Activated T-helper 9 cell treated with anti-CD3 and anti-CD28 coated beads, Interleukin-2, amount 50 U/mL, for 16 hours (primary cell): ENCODE data around the gene TRERF1.

Experiments used
- DNase-seq: peaks from one replicate; pipeline ENCODE4 v3.0.0-alpha.2; 2020; ENCODE audit warnings: low read depth

Gene TRERF1

DNA sequence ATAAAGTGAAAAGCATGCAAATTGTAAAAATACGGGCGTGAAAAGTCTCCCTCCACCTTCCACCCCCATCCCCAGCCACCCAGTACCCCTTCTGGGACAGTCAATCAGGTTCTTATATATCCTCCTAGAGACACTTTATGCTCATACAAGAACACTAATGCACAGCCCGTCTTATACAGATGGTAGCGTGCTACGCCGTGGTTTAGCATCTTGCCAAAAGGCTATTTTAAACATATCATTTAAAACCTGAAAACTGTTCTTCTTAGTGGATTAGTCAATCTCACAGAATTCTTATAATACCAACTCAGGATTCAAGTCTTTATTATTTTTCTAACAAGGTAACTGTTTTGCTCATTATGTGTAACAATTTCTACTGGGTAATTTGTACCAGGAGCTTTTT lies 176.8 kb downstream of the TRERF1 start:
- no peak for DNase-seq

- no peak for DNase-seq
Observed at GRCh38 chr6:42271834-42272805, 179.6 kb downstream of the TRERF1 start.

DNA sequence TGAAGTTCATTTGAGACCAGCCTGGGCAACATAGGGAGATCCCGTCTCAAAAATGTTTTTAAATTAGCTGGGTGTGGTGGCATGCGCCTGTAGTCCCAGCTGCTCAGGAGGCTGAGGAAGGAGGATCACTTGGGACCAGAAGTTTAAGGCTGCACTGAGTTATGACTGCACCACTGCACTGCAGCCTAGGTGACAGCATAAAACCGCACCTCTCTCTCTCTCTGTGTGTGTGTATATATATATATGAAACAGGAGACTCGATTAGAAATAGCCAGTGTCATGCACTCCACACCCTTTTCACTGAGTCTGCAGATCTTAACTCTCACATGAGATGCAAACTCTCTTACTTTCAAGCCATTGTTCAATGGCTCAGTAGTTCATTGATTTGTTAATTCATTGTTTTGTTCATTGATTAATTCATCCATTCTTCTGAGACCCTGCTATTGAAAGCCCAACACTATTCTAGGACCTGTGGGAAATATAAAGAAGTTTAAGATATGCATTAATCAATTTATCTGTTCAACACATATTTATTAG lies 181.7 kb downstream of the TRERF1 start:
- no peak for DNase-seq

DNA sequence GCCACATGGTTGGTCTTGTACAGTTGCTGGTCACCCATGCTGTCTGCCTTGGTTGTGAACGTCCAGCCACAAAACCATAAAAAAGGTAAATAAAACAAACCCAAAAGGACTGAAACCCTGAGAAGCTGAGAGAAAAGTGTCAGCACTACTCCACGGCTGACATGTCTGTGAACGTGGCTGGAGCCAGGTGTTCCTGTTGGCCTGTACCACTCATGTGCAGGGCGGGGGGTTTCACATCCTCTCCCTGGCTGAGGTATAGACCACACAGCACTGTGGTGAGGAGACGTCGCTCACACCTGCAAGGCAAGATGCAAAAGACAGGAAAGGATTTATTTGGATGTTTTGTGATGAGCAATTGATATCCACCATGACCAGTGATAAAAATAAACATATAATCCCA lies 182.2 kb downstream of the TRERF1 start:
- DNase-seq, result no peak

DNA sequence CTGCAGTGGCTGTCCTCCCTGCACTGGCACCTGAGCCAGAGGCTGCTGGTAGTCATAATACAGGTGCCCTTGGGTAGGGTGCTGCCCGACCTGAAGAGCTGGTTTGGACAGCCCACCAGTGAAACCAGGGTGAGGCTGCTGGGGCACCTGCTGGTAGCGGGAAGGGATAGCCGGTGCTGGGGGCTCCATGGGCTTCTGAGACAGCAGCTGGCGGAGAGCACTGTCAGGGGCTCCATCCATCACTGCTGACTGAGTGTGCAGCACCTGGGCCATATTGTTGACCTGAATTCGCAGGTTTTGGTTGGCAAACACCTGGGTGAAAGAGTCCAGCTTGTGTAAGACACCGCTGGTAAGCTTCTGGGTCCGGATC lies 182.9 kb downstream of the TRERF1 start:
- no peak for DNase-seq

DNA sequence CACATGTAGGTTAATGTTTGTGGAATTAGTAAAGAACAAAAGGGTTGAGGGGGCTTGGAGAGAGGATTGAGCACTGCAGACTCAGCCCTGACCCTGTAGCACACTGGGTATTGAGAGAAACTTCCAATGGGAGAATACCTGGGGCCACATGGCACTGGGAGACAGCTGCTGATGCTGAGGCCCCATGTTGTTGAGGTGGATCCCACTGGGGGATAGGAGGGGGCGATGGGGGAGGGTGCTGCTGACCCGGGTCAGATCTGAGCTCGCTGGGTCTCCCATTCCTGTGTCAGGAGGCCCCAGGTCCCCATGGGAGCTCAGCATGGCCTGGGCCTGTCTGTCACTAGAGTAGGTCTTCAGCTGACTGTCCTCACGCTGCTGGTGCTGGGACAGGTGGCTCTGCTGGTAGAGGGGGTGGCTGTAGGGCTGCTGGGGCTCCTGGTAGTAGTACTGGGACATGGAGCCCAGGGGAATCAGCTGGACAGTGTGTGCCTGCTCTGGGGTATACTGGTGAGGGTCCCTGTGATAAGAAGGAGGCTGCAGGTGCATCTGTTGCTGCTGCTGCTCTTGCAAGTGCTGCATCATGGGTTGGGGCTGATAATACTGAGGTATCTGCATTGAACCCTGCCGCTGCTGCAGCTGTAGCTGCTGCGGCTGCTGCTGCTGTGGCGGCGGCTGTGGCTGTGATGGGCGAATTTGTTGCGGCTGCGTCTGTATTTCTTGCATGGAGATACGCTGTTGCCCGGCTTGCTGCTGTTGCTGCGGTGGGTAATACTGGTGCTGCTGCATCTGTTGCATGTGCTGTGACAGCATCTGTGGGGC lies 183.5 kb downstream of the TRERF1 start:
- no peak for DNase-seq

GRCh38 chr6:42266538-42266937 lies 185.2 kb downstream of the TRERF1 start:
- no peak for DNase-seq

DNA sequence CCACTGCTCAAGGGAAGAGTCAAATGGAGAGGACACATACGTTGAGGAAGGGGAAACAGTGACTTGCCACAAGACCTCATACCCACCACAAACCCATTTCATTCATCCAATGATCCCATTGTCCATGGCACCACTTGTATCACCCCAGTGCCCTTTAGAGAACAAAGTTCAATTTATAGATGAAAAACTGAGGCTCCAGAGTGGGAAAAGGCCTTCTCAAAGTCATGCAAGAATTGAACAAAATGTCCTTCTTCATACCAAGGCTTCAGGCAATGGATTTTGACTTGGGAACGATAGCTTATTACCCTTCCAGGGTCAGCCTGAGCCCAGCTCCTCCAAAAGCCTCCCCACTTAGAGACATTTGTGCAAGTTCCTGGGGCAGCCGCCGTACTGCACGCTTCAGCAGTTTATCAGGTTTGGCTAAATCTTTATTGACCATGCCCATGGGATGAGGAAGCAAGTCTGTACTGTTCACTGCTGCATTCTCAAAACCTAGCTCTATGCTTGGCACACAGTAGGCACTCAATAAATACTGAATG lies 186.8 kb downstream of the TRERF1 start:
- DNase-seq, result no peak

- no peak for DNase-seq
Observed at GRCh38 chr6:42264162-42264851, 187.4 kb downstream of the TRERF1 start.

GRCh38 chr6:42263165-42263728 lies 188.5 kb downstream of the TRERF1 start:
- no peak for DNase-seq

DNA sequence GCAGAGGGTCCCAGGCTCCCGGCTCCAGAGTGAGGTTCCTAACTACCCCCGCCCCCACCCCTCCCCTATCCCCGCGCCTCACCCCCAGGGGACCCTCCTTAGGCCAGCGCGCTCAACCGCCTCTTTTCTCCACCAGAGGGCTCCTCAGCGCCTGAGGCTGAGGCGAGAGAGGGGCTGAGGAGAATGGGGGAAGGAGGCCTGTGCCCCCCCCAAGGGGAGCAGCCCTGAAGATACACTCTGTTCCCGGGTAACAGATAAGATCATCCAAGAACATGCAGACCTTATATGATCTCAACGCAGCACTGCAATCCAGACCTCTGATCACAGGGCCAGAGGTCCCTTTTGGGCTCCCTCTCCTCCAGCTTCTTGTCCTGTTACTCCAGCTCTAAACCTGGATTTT lies 190.8 kb downstream of the TRERF1 start:
- no peak for DNase-seq

DNA sequence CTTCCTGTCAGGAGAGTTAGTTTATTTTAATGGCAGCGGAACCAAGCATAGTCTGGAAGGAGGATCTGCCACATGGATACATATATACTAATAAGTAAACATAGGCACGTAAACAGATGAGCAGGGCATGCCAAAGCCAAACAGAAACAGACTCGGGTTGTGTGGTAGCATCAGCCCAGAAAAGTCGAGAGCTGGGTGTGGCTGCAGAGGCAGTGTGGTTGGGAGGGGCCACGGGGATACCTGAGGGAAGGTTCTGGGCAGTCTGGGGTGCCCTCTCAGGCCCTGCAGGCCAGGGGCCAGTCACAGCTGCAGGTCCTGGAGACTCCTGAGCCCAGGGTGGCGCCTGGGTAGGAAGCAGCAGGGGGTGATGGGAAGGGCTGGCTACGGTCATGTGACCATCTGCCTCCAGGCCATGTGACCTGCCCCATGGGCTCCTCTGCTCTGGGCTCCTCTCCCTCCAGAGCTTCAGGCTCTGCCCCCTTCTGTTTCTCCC lies 191.3 kb downstream of the TRERF1 start:
- DNase-seq, result no peak

- no peak for DNase-seq
Observed at GRCh38 chr6:42259841-42260395, 191.8 kb downstream of the TRERF1 start.

GRCh38 chr6:42259286-42259685 lies 192.4 kb downstream of the TRERF1 start:
- no peak for DNase-seq

DNA sequence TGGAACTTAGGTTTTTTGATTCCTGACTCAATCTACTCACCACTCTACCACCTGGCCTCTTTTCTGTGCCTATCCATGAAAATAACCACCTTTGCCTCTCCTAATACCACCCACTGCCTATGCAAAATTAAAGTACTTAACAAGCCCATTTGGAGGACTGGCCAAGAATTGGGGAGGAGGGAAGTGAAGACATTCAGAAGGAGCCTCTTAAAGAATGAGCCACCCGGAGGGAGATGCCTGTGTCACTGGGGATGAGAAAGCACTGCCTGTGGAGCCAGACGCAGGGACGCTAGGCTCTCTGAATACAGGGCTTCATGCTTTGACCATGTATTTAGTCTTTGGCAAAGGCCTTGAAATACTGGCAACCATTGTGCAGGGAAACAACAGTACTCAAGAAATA lies 194.1 kb downstream of the TRERF1 start:
- no peak for DNase-seq

- no peak for DNase-seq
Observed at GRCh38 chr6:42257063-42257462, 194.7 kb downstream of the TRERF1 start.

DNA sequence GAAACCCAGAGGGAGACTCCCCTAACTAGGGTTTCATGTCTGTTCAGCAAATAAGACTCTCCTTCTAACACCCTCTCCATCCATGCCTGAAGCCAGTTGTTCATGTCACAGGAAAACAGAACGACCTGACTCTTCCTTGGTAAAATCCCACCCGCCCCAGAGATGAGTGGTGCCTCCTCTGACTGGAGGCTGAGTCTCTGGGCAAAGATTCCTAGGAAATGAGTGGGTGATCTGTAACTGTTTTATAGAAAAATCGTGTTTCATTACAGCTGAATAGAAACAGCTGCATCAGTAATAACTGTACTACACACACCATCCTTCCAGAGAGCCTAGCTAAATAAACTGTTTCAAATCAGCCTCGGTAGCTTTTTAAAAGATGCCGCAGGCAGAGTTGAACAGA lies 196.7 kb downstream of the TRERF1 start:
- no peak for DNase-seq

DNA sequence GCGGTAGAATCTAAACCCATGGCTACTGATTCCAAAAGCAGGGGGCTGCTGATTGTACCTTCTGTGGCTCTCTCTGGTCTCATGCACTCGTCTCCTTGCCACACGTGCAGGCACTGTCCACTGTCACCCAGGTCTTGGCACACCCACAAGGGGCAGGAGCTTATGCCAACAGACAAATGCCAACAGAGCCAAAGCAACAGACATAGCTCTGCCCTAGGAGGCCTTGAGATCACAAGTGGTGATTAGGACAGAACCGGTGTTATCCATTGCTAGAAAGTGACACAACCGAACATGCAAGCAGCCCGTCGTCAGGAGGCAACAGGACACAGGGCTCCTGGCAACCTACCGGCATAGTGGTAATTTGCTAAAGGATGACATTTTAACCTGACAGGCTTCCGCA lies 197.2 kb downstream of the TRERF1 start:
- DNase-seq, result no peak

DNA sequence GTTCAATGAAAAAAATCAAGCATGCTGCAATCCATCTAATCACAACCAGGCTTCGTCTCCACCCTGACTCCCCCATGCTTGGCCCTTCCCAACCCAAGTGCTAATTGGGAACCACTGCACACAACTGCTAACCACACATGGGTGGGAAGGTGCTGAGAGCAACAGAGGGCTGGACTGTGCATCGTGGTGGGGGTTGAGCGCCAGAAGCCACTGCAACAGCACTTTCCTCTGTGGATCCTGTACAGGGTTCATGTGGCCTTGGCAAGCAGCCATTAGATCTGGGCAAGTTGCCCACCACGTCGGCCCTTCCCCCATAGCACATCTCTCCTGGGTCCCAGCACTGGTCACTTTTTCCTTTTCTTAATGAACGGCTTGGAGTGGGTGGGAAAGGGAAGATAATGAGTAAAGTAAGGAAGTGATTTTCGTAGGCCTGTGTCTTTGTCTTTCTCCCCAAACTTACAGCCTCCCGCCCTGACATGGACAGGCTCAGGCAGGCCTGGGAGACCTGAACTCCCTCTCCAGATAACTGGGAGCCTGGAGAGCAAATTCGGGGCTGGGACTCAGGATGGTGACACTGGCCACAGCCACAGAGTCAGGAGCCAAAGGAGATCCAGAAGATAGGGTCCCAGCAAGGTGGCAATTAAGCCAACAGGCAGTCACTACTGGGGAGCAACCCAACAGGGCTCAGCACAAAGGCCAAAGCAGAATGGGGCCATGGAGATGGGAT lies 199.7 kb downstream of the TRERF1 start:
- no peak for DNase-seq

DNA sequence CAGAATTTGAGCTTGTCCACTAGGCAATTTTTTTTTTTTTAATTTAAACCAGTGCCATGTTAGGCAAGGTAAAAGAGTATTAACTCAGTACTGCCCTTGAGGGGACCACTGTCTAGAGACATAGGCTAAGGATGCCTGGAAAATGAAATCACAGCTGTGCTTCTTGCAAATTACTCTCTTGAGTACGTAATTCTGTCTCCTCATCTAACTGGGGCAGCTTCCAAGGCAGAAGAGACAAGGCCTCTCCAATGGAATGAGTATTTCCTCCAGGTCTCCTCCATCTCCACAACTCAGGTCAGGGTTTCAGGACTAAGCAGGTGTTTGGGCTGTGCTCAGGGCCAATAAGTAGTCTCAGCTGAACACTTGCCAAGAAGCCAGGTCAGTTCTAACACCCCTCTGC lies 200.2 kb downstream of the TRERF1 start:
- DNase-seq, result no peak
